ENCODE data around the gene TJP1. TPM values are rescaled to one million over a fixed set of nuclear protein-coding genes. Genes with fewer than 3 reads are reported as not detected.

TJP1 gene
- total RNA-seq, 1 donor from 2014 or later = 159 TPM

- Mint-ChIP-seq H3K4me1 (peaks cover 29% of the 10 kb centered on the region), H3K36me3 (peaks cover 11% of the 10 kb centered on the region), H3K27me3 (ENCODE audit: low read depth) (no peaks in the 10 kb centered on the region), H3K27ac (no peak overlapping the region), H3K4me3 (no peak overlapping the region), H3K9me3 (peaks cover 4% of the 10 kb centered on the region)
- no peak for DNase-seq (ENCODE audit: low spot score in 2 of 2, unreplicated experiment in 2 of 2)
- TF ChIP-seq CTCF (IDR thresholded peaks at IDR 0.05; ENCODE audit: unreplicated experiment) = no peak
Observed at GRCh38 chr15:29774900-29775299, 47.4 kb downstream of the TJP1 start.

GRCh38 chr15:29773816-29774215, 48.5 kb downstream of the TJP1 start:
- no peak overlapping the region for H3K4me3 Mint-ChIP-seq
- peaks cover 26% of the 10 kb centered on the region for H3K4me1 Mint-ChIP-seq
- no peaks in the 10 kb centered on the region for H3K9me3 Mint-ChIP-seq
- H3K36me3 Mint-ChIP-seq = peaks cover 14% of the 10 kb centered on the region
- TF ChIP-seq CTCF (IDR thresholded peaks at IDR 0.05; ENCODE audit: unreplicated experiment) = no peak
- H3K27me3 Mint-ChIP-seq (ENCODE audit: low read depth) = no peaks in the 10 kb centered on the region
- peak overlapping the region; percentile 5 for H3K27ac Mint-ChIP-seq
- no peak for DNase-seq (ENCODE audit: low spot score in 2 of 2, unreplicated experiment in 2 of 2)

GRCh38 chr15:29773000-29773399, 49.3 kb downstream of the TJP1 start:
- H3K27ac Mint-ChIP-seq = no peak overlapping the region
- peaks cover 20% of the 10 kb centered on the region for H3K4me1 Mint-ChIP-seq
- H3K9me3 Mint-ChIP-seq = no peaks in the 10 kb centered on the region
- H3K4me3 Mint-ChIP-seq = no peak overlapping the region
- TF ChIP-seq CTCF (IDR thresholded peaks at IDR 0.05; ENCODE audit: unreplicated experiment) = no peak
- H3K27me3 Mint-ChIP-seq (ENCODE audit: low read depth) = no peaks in the 10 kb centered on the region
- peaks cover 17% of the 10 kb centered on the region for H3K36me3 Mint-ChIP-seq
- no peak for DNase-seq (ENCODE audit: low spot score in 2 of 2, unreplicated experiment in 2 of 2)

DNA sequence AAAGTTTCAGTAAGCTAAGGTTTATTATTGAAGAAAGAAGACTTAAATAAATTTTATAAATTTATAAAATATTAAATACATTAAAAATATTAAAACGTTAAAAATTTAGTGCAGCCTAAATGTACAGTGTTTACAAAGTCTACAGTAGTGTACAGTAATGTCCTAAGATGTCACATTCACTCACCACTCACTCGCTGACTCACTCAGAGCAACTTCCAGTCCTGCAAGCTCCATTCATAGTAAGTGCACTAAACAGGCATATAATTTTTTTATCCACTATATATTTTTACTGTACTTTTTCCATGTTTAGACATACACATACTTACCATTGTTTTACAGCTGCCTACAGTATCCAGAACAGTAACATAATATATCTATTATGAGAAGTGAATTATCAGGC, 51.5 kb downstream of the TJP1 start:
- DNase-seq (ENCODE audit: low spot score in 2 of 2, unreplicated experiment in 2 of 2) = no peak
- no peak overlapping the region for H3K27ac Mint-ChIP-seq
- peaks cover 12% of the 10 kb centered on the region for H3K4me1 Mint-ChIP-seq
- H3K4me3 Mint-ChIP-seq = no peak overlapping the region
- H3K27me3 Mint-ChIP-seq (ENCODE audit: low read depth) = no peaks in the 10 kb centered on the region
- H3K36me3 Mint-ChIP-seq = peaks cover 35% of the 10 kb centered on the region
- H3K9me3 Mint-ChIP-seq = no peaks in the 10 kb centered on the region
- no peak for TF ChIP-seq CTCF (IDR thresholded peaks at IDR 0.05; ENCODE audit: unreplicated experiment)

GRCh38 chr15:29765898-29766527, 56.3 kb downstream of the TJP1 start:
- DNase-seq (ENCODE audit: low spot score in 2 of 2, unreplicated experiment in 2 of 2) = no peak
- Mint-ChIP-seq H3K9me3 (no peaks in the 10 kb centered on the region), H3K27me3 (ENCODE audit: low read depth) (no peaks in the 10 kb centered on the region), H3K36me3 (peaks cover 57% of the 10 kb centered on the region), H3K27ac (peak overlapping the region; percentile 37), H3K4me3 (no peak overlapping the region), H3K4me1 (peaks cover 5% of the 10 kb centered on the region)
- TF ChIP-seq CTCF (IDR thresholded peaks at IDR 0.05; ENCODE audit: unreplicated experiment) = no peak
